LNCAP (cell line): ENCODE data around the gene TCTN2.

Source experiments
- CTCF ChIP-seq: fragments of 450-650 bp; IDR thresholded peaks from 2 replicates; pipeline ENCODE4 v1.5.1; 2017; ENCODE audit warnings: mild to moderate bottlenecking

TCTN2 gene

GRCh38 chr12:123757561-123757960 is 86.6 kb downstream of the TCTN2 start:
- no peak for TF ChIP-seq CTCF
